Stimulated activated naive CD4-positive, alpha-beta T cell treated with Interleukin-2 at 50 U/mL for 16 hours (primary cell): Measurements from ENCODE around the gene ANKRD40.

Experiments
- DNase-seq: peaks from one replicate; lab custom pipeline; 2025; lab: John Stamatoyannopoulos, UW

The ANKRD40 gene

DNA sequence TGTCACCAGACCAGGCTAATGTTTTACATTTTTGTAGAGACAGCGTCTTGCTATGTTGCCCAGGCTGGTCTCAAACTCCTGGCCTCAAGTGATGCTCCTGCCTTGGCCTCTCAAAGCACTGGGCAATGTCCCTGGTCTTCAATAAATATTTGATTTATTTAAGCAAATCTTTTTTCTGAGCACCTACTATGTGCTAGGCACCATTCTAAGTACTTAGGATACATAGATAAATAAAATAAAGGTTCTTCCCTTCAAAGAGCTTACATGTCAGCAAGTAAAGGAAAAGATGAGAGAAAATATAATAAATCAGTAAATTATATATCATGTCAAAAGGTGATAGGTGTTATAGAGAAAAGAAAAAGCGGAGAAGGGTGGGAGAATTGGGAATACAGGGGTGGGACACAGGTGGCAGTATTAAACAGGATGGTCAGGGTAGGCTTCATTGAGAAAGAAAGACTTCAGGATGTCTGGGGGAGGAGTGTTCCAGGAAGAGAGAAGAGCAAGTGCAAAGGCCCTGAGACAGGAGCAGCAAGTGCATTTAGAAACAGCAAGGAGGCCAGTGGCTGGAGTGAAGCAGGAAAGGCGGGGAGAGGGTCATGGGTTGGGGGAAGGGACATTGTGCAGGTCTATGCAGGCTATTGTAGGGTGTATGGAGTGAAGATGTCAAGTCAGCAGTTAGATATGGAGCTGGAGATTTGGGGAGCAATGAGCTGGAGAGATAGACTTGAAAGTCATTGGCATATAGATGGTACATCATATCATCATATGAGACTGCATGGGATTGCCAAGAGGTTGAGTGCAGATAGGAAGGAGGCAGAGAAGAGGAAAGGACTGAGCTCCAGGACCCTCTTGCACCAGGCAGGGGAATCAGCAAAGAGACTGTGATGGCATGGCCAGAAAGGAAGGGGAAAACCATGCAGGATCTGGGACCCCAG is 61.7 kb downstream of the ANKRD40 start:
- no peak for DNase-seq
